HepG2 (cell line): ENCODE data around the gene ZNF217.

Experiments
- KLF11 ChIP-seq: IDR thresholded peaks from 2 replicates; pipeline ENCODE4 v1.6.1; 2016; ENCODE audit warnings: missing compliant biosample characterization
- POLR2AphosphoS5 ChIP-seq: IDR thresholded peaks from 2 replicates; pipeline ENCODE4 v1.6.1; 2012; ENCODE audit warnings: low read depth, low read length
- RFX1 ChIP-seq: fragments of 450-650 bp; IDR thresholded peaks from 2 replicates; pipeline ENCODE4 v1.6.1; 2017
- TCF7L2 ChIP-seq: IDR thresholded peaks from 2 replicates; pipeline ENCODE4 v1.6.1; 2011; ENCODE audit warnings: mild to moderate bottlenecking, low read depth, low read length, moderate library complexity
- ZNF549 ChIP-seq: sonication (generic); formaldehyde crosslinking; IDR thresholded peaks from 2 replicates; pipeline ENCODE4 v1.5.0; 2020; ENCODE audit warnings: missing genetic modification reagents

DNA sequence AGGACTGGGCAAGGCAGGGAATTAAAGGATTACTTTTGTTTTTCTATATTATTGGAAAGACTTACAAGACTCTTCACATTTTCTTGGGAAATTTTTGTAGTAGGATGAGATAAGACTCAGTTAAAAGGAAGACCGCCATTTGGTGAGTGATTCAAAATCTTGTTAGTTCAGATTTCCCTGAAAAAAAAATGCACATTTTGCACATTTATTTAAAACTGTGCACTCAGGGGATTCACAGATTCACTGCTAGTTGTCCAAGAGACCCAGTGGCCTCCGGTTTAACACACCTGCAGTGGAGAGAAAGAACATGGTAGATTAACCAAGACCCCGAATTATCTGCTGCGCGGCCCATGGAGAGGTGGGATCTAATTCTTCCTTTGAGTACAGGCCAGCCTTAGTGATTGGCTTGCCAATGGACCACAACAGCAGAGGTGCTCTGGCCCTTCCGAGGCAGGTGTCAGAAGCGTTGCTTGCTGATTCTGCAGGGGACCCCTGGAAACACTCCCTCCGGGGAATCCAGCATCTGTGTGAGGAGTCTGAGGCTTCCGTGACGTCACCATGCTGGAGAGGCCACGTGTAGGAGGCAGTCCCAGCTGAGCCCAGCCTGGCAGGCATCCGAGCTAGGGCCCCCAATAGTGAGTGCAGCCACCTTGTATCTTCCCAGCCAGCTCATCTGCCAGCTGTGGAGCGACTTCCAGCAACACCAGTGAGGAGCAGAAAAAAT is 68.9 kb downstream of the ZNF217 start:
- TF ChIP-seq POLR2AphosphoS5 = no peak
- no peak for TF ChIP-seq TCF7L2
- TF ChIP-seq RFX1 = no peak
- TF ChIP-seq KLF11 (CRISPR knock-in tag) = no peak
- TF ChIP-seq ZNF549 (CRISPR knock-in tag) = no peak
